HEK293 (cell line): ENCODE results near the gene MAGOH.

Source experiments
- CTCF ChIA-PET: fragments of 350-600 bp; formaldehyde crosslinking; extraction: SDS; loops from one replicate; lab custom pipeline; 2021; ENCODE audit warnings: antibody characterized with exemption; lab: Yijun Ruan, JAX
- POLR2A ChIA-PET: fragments of 300-600 bp; formaldehyde crosslinking; extraction: SDS; loops from one replicate; lab custom pipeline; 2020; ENCODE audit warnings: antibody characterized with exemption, inconsistent platforms; lab: Yijun Ruan, JAX
- H3K27ac ChIP-seq: fragments of 200-500 bp; sonication (Bioruptor generic); 2 replicates; pipeline ENCODE4 v1.5.1; 2014; ENCODE audit warnings: low read depth, low read length, control low read depth, inconsistent platforms; ENCODE audit errors: extremely low read depth
- H3K36me3 ChIP-seq, 2 experiments: fragments of 200-500 bp in 1 of 2; sonication (Bioruptor generic) in 1 of 2; 1 replicate in 1 of 2; 2 replicates in 1 of 2; pipeline ENCODE4 v1.5.1; 2014 to 2017; ENCODE audit warnings: inconsistent platforms in 2 of 2, low read length in 2 of 2; ENCODE audit not compliant: control insufficient read depth in 2 of 2, insufficient read depth in 1 of 2
- H3K4me1 ChIP-seq: fragments of 200-500 bp; sonication (Bioruptor generic); 2 replicates; pipeline ENCODE4 v1.5.1; 2014; ENCODE audit warnings: mild to moderate bottlenecking, low read length, inconsistent platforms; ENCODE audit not compliant: control insufficient read depth, insufficient read depth
- H3K4me3 ChIP-seq: 2 replicates; pipeline ENCODE4 v1.5.1; 2011; ENCODE audit warnings: low read depth, mild to moderate bottlenecking, control low read depth, low read length, moderate library complexity
- H3K9me3 ChIP-seq: fragments of 200-500 bp; sonication (Bioruptor generic); 2 replicates; pipeline ENCODE4 v1.5.1; 2014; ENCODE audit warnings: low read depth, low read length, inconsistent platforms; ENCODE audit not compliant: control insufficient read depth, insufficient read depth
- GLI2 ChIP-seq: fragments of 450-650 bp; formaldehyde crosslinking; IDR thresholded peaks from 2 replicates; pipeline ENCODE4; 2017; ENCODE audit warnings: missing biosample characterization, missing genetic modification characterization, low read depth, borderline replicate concordance
- IKZF3 ChIP-seq: fragments of 450-650 bp; IDR thresholded peaks from 2 replicates; pipeline ENCODE4 v1.5.0; 2018; ENCODE audit warnings: missing biosample characterization, mild to moderate bottlenecking, missing genetic modification characterization, moderate library complexity
- KLF1 ChIP-seq: fragments of 450-650 bp; formaldehyde crosslinking; IDR thresholded peaks from 2 replicates; pipeline ENCODE4 v1.5.1; 2016; ENCODE audit warnings: missing biosample characterization, missing genetic modification characterization
- KLF16 ChIP-seq: fragments of 450-650 bp; formaldehyde crosslinking; IDR thresholded peaks from 2 replicates; pipeline ENCODE4 v1.5.1; 2017; ENCODE audit warnings: missing biosample characterization, missing genetic modification characterization
- PATZ1 ChIP-seq: fragments of 450-650 bp; formaldehyde crosslinking; IDR thresholded peaks from 2 replicates; pipeline ENCODE4 v1.5.1; 2016; ENCODE audit warnings: missing biosample characterization, missing genetic modification characterization
- REPIN1 ChIP-seq: fragments of 450-650 bp; formaldehyde crosslinking; IDR thresholded peaks from 2 replicates; pipeline ENCODE4 v1.5.1; 2017; ENCODE audit warnings: missing biosample characterization, missing genetic modification characterization, low read depth
- REST ChIP-seq: fragments of 450-650 bp; formaldehyde crosslinking; IDR thresholded peaks from 2 replicates; pipeline ENCODE4 v1.5.1; 2016; ENCODE audit warnings: missing biosample characterization, missing genetic modification characterization
- TCF7L2 ChIP-seq: IDR thresholded peaks from 2 replicates; pipeline ENCODE4 v1.6.1; 2011; ENCODE audit warnings: low read depth, mild to moderate bottlenecking, inconsistent platforms, low read length, moderate library complexity, borderline replicate concordance
- YY2 ChIP-seq: fragments of 450-650 bp; formaldehyde crosslinking; IDR thresholded peaks from 2 replicates; pipeline ENCODE4 v1.5.1; 2016; ENCODE audit warnings: missing biosample characterization, missing genetic modification characterization
- ZNF140 ChIP-seq: fragments of 450-650 bp; formaldehyde crosslinking; IDR thresholded peaks from 2 replicates; pipeline ENCODE4 v1.5.1; 2016; ENCODE audit warnings: missing biosample characterization, missing genetic modification characterization
- ZNF2 ChIP-seq: fragments of 450-650 bp; formaldehyde crosslinking; IDR thresholded peaks from 2 replicates; pipeline ENCODE4 v1.5.1; 2016; ENCODE audit warnings: missing biosample characterization, missing genetic modification characterization
- ZNF202 ChIP-seq: fragments of 450-650 bp; formaldehyde crosslinking; IDR thresholded peaks from 2 replicates; pipeline ENCODE4 v1.5.1; 2016; ENCODE audit warnings: missing biosample characterization, missing genetic modification characterization, borderline replicate concordance
- ZNF26 ChIP-seq: fragments of 450-650 bp; formaldehyde crosslinking; IDR thresholded peaks from 2 replicates; pipeline ENCODE4 v1.5.1; 2016; ENCODE audit warnings: missing biosample characterization, missing genetic modification characterization
- ZNF404 ChIP-seq: fragments of 450-650 bp; formaldehyde crosslinking; IDR thresholded peaks from 2 replicates; pipeline ENCODE4 v1.5.1; 2017; ENCODE audit warnings: missing biosample characterization, missing genetic modification characterization
- ZNF626 ChIP-seq: fragments of 450-650 bp; sonication (Bioruptor Pico); formaldehyde crosslinking; IDR thresholded peaks from 2 replicates; pipeline ENCODE4 v1.5.1; 2018; ENCODE audit warnings: missing biosample characterization, missing genetic modification characterization, inconsistent platforms
- ZNF639 ChIP-seq: fragments of 450-650 bp; formaldehyde crosslinking; IDR thresholded peaks from 2 replicates; pipeline ENCODE4 v1.5.1; 2016; ENCODE audit warnings: missing biosample characterization, missing genetic modification characterization
- ZNF654 ChIP-seq: fragments of 450-650 bp; formaldehyde crosslinking; IDR thresholded peaks from 2 replicates; pipeline ENCODE4 v1.5.1; 2016; ENCODE audit warnings: low read depth, missing biosample characterization, missing genetic modification characterization
- ZNF707 ChIP-seq: fragments of 450-650 bp; formaldehyde crosslinking; IDR thresholded peaks from 2 replicates; pipeline ENCODE4 v1.5.1; 2016; ENCODE audit warnings: missing biosample characterization, missing genetic modification characterization
- ZXDB ChIP-seq: fragments of 450-650 bp; formaldehyde crosslinking; IDR thresholded peaks from 2 replicates; pipeline ENCODE4 v1.5.1; 2016; ENCODE audit warnings: missing biosample characterization, missing genetic modification characterization

Gene MAGOH

GRCh38 chr1:53183095-53183990, 55.0 kb downstream of the MAGOH start:
- H3K4me1 ChIP-seq, result no peaks in the 10 kb centered on the region
- H3K27ac ChIP-seq, result no peak overlapping the region
- no peak overlapping the region for H3K4me3 ChIP-seq
- POLR2A ChIA-PET, result no interaction called here
- H3K36me3 ChIP-seq, result no peaks in the 10 kb centered on the region
- no peaks in the 10 kb centered on the region for H3K9me3 ChIP-seq
- CTCF ChIA-PET, result interaction anchor here (0.5 to 3.1 kb wide), 24 partner anchors 8 to 710 kb away, joined by 3 to 20 read pairs (median 4); partner anchors contain the start of gene ZYG11A
- no peak for TF ChIP-seq KLF1 (tag by site-specific recombination)
- no peak for TF ChIP-seq GLI2 (tag by site-specific recombination)
- TF ChIP-seq KLF16 (tag by site-specific recombination), result no peak
- no peak for TF ChIP-seq ZNF626 (tag by site-specific recombination)
- TF ChIP-seq, all 188 proteins: peak for 0

GRCh38 chr1:53182716-53183094, 55.6 kb downstream of the MAGOH start:
- H3K9me3 ChIP-seq, result no peaks in the 10 kb centered on the region
- no peaks in the 10 kb centered on the region for H3K36me3 ChIP-seq
- no peak for TF ChIP-seq ZNF2
- TF ChIP-seq ZNF654 (tag by site-specific recombination), result no peak
- no peak for TF ChIP-seq ZNF404
- no peak for TF ChIP-seq ZXDB
- no peak for TF ChIP-seq ZNF707 (tag by site-specific recombination)
- no peak for TF ChIP-seq ZNF26 (tag by site-specific recombination)
- no peak for TF ChIP-seq REST (tag by site-specific recombination)
- no peak for TF ChIP-seq IKZF3 (tag by site-specific recombination)
- TF ChIP-seq ZNF639 (tag by site-specific recombination), result no peak
- no peak for TF ChIP-seq TCF7L2
- no peak for TF ChIP-seq YY2 (tag by site-specific recombination)
- TF ChIP-seq ZNF202 (tag by site-specific recombination), result no peak
- no peak for TF ChIP-seq ZNF140 (tag by site-specific recombination)
- no peak for TF ChIP-seq PATZ1 (tag by site-specific recombination)
- TF ChIP-seq REPIN1, result no peak
- H3K4me3 ChIP-seq, result no peak overlapping the region
- H3K27ac ChIP-seq, result no peak overlapping the region
- CTCF ChIA-PET, result interaction anchor here (0.6 to 3.1 kb wide), 22 partner anchors 8 to 709 kb away, joined by 3 to 20 read pairs (median 4); no protein-coding TSS in a partner anchor
- H3K4me1 ChIP-seq, result no peaks in the 10 kb centered on the region
- POLR2A ChIA-PET, result no interaction called here
